Erythroblast (primary cell): ENCODE results near the gene IL1RAPL2.
A peak's percentile ranks its signal among the peaks of the same experiment; 100 is the strongest.

Source experiments
- DNase-seq, 2 experiments: peaks; one replicate each; lab custom pipeline; 2025; lab: John Stamatoyannopoulos, UW
- GATA1 ChIP-seq: IDR thresholded peaks from 2 replicates; pipeline ENCODE4 v1.6.1; 2011; ENCODE audit warnings: low read depth, mild to moderate bottlenecking, control low read depth, low read length, moderate library complexity
- POLR2A ChIP-seq: IDR thresholded peaks from 2 replicates; pipeline ENCODE4 v1.6.1; 2011; ENCODE audit warnings: mild to moderate bottlenecking, low read length

IL1RAPL2 gene

GRCh38 chrX:105150036-105150435 lies 584.0 kb downstream of the IL1RAPL2 start:
- TF ChIP-seq GATA1 (no peak), POLR2A (no peak)
- no peak for DNase-seq

DNA sequence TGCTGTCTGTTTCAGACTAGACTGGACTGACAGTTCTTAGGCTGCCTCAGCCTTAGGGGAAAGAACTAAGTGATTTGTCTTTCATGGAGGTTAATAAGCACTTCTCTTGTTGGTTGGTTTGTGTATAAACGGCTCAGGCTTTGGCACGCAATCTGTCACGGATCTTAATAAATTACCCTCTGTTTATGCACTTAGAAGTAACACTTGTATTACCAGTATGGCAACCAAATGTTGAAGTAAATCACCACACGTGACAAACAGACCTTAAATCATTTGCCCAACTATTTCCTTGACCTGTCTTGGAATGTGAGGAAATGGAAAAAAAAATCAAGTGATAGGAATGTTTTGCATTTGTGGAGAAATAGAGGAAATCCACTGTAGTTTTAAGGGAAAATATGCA lies 584.6 kb downstream of the IL1RAPL2 start:
- DNase-seq = no peak
- TF ChIP-seq POLR2A (no peak), GATA1 (no peak)

GRCh38 chrX:105167233-105167632 lies 601.2 kb downstream of the IL1RAPL2 start:
- TF ChIP-seq POLR2A (no peak), GATA1 (no peak)
- no peak for DNase-seq

- no peak for DNase-seq
- no peak for TF ChIP-seq POLR2A
- TF ChIP-seq GATA1 = no peak
Observed at GRCh38 chrX:105168577-105168976, 602.6 kb downstream of the IL1RAPL2 start.

DNA sequence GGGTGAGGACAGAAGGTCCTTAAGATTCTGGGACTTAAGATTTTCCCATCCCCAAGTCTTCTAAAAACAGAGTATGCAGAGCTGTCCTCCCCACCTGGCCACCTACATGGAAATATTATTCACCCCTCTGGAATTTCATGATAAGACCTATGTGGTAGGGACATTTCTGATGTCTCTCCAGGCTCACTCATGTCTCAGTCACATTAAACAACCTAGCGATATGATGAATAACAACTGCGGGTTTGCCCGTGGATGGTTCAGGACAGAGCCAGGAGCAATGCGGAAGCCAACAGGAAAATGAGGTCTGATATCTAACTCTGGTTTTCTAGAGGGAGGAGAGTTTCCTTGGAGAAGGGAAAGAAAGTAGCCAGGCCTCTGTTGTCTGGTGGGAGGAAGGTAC lies 607.1 kb downstream of the IL1RAPL2 start:
- TF ChIP-seq GATA1 (no peak), POLR2A (no peak)

DNA sequence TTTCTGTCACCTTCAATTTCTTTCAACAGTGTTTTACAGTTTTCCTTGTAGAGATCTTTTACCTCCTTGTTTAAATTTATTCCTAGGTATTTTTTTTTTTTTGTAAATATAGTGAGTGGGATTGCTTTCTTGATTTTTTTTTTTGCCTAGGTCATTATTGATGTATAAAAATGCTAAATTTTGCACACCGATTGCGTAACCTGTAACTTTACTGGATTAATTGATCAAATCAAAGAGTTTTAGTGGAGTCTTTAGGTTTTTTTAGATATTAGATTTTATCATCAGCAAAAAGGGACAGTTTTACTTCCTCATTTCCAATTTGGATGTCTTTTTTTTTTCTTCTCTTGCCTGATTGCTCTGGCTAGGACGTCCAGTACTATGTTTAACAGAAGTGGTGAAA lies 613.6 kb downstream of the IL1RAPL2 start:
- TF ChIP-seq POLR2A = no peak
- TF ChIP-seq GATA1 = no peak
- DNase-seq = no peak

More for the DNA sequence above, 607.1 kb downstream of the IL1RAPL2 start:
- no peak for DNase-seq

GRCh38 chrX:105189093-105189492 lies 623.1 kb downstream of the IL1RAPL2 start:
- no peak for TF ChIP-seq POLR2A
- TF ChIP-seq GATA1 = no peak
- DNase-seq = no peak

- no peak for TF ChIP-seq POLR2A
- TF ChIP-seq GATA1 = no peak
- peak; percentile 1 to 32 for DNase-seq
Observed at GRCh38 chrX:105190252-105190853, 624.4 kb downstream of the IL1RAPL2 start.

DNA sequence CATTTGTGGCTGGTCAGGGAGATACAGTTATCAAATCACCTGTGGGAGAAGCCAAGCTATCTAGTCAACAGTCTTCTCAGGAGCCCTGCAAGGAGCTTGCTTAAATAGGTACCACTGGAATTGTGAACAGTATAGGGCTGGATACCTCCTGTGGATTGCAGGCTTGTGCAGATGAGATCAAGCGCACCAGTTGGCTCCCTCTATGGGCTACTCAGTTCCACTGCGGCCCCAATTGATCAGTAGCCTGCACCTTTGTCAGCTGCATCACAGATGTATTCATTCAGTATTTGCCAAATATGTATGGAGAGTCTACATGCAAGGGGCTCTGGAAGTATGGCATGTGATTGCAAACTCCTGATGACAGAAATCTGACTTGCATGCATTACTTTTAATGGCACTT lies 625.9 kb downstream of the IL1RAPL2 start:
- TF ChIP-seq GATA1 (no peak), POLR2A (no peak)
- DNase-seq = no peak

DNA sequence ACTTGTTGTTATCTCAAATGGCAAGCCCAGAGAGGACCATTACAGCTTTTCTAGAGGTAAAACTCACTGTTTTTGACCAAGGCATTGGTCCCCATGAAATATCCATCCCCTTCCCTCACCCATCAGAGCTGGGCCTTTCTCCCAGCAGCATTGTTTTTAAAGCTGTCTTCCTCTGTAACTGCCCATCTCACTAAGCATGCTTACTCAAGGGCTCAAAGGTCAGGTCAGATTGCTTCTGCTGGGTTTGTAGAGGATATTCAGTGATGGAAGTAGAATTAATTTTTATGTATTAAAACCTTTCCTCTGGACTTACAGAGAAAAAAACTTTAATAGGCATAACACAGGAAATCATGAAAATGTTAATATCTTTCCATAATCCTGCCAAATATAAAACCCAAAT lies 643.4 kb downstream of the IL1RAPL2 start:
- no peak for TF ChIP-seq GATA1
- TF ChIP-seq POLR2A = no peak
- no peak for DNase-seq

GRCh38 chrX:105210258-105210657 lies 644.3 kb downstream of the IL1RAPL2 start:
- TF ChIP-seq POLR2A = no peak
- TF ChIP-seq GATA1 = no peak
- DNase-seq = no peak

DNA sequence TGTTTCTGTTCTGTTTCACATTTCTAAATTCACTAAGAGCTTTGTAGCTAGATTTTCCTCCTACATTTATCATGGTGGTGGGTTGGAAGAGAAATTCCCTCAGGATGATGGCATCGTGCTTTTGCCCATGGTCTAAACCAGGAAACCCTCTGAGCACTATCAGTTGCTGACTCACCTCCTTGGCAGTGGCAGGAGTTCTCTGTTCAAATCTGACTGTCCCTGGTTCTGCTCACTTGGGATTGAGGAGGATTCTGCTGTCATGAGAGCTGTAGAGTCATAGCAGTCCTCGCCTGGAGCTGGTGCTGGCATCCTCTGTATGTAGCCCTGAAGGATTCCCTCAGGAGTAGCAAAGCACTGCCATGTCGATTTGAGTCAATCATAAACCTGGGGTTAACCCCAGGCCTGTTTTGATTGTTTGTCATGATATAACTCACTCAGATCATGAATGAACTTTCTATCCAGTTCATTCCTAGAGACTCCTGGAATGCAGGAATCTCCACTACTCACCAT lies 645.1 kb downstream of the IL1RAPL2 start:
- TF ChIP-seq POLR2A (no peak), GATA1 (no peak)
- no peak for DNase-seq

DNA sequence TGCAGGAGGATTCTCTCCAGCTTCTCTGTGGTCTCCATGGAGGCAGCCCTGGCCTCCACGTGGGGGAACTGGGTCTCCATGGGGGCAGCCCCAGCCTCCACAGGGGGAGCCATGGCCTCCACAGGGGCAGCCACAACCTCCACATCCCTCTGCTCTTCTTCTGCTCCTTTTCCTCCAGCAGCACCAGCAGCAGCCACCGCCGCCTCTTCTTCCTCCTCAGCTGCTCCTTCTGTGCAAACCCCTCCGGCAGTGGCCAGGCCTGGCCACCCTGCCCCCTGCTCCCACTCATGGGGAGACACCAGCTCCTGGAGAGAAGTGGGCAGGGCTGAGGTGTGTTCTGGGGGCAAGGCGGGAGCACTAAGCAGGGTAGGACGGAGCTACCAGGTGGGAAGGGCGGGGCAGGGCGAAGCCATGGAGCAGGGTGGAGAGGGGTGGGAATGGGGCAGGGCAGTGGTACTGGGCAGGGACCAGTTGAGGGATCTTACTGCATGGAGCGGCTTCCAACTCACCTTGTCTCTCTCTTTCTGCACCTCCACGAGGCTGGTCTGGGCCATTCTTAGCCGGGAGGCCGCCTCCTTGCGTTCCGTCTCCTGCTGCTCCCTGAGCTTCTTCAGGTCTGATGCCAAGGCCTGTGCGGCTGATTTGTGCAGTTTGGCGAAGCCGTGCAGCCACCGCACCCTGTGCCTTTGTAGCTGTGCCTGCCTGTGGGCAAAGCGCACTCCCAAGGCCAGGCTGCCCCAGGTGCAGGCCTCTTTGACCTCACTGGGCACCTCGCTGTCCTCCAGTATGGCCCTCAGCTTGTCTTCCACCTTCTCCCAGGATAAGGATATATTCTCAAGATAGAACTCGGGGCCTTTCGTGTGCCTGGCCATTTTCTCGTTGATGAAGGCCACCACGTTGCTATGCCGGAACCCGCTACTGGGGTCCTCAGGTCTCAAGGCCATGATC lies 653.7 kb downstream of the IL1RAPL2 start:
- TF ChIP-seq POLR2A (no peak), GATA1 (no peak)
- DNase-seq = no peak

DNA sequence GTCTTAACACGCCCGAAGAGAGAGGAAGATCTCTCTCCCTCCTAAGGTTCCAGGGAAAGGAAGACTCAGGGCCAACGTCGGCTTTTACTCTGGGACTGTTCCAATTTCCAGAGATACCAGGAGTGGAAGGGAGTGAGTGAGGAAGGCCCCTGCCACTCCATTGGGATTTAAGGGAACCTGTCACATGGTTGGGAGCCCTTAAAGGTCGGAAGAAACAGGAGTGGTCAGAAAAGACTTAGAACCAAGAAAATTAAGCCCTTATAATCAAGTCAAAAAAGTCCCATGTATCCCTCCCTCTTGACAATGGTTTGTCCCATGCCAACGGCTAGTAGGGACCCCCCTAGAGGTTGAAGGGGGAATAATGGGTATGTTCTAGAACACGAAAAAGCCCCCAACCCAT lies 654.6 kb downstream of the IL1RAPL2 start, which contains the start of gene TEX13A:
TSS of gene TEX13A (minus strand) at position 59 of the 400 bp plus-strand sequence. CDS start 297 bp downstream, outside the sequence.
- DNase-seq = no peak
- TF ChIP-seq POLR2A = no peak
- TF ChIP-seq GATA1 = no peak
